Neural progenitor cell (in vitro differentiated cells): ENCODE results near the gene DENND5A. TPM values are rescaled to one million over a fixed set of nuclear protein-coding genes. Genes with fewer than 3 reads are reported as not detected.
"Not testable (repeated sequence)": the region's sequence is repeated elsewhere in the genome, so short reads cannot be mapped to it uniquely, and the experiment has no call there.

Experiments
- DNase-seq: peaks from one replicate; pipeline ENCODE4 v3.0.0-alpha.2; 2016; ENCODE audit warnings: low spot score
- H2AFZ ChIP-seq: fragments of 200-600 bp; sonication (generic); replicated peaks from 2 replicates; pipeline ENCODE4 v1.6.1; 2016; ENCODE audit warnings: antibody characterized with exemption
- H3F3A ChIP-seq: fragments of 200-600 bp; sonication (generic); 2 replicates; pipeline ENCODE4 v1.6.1; 2016; ENCODE audit warnings: antibody characterized with exemption, low read depth
- H3K27ac ChIP-seq: fragments of 200-600 bp; sonication (generic); 2 replicates; pipeline ENCODE4 v1.5.1; 2016; ENCODE audit warnings: mild to moderate bottlenecking
- H3K27me3 ChIP-seq: fragments of 200-600 bp; sonication (generic); 2 replicates; pipeline ENCODE4 v1.6.1; 2016; ENCODE audit warnings: mild to moderate bottlenecking, moderate library complexity
- H3K36me3 ChIP-seq: fragments of 200-600 bp; sonication (generic); 2 replicates; pipeline ENCODE4 v1.5.1; 2016
- H3K4me1 ChIP-seq: fragments of 200-600 bp; sonication (generic); 2 replicates; pipeline ENCODE4 v1.6.1; 2016; ENCODE audit warnings: mixed run types
- H3K4me2 ChIP-seq: fragments of 200-600 bp; sonication (generic); 2 replicates; pipeline ENCODE4 v1.6.1; 2016
- H3K4me3 ChIP-seq: fragments of 200-600 bp; sonication (generic); 2 replicates; pipeline ENCODE4 v1.5.1; 2016
- H3K79me2 ChIP-seq: fragments of 200-600 bp; sonication (generic); 2 replicates; pipeline ENCODE4 v1.6.1; 2016; ENCODE audit warnings: low read depth
- H3K9ac ChIP-seq: fragments of 200-600 bp; sonication (generic); 2 replicates; pipeline ENCODE4 v1.6.1; 2016
- H3K9me3 ChIP-seq: fragments of 200-600 bp; sonication (generic); 2 replicates; pipeline ENCODE4 v1.5.1; 2016; ENCODE audit warnings: low read depth
- H4K20me1 ChIP-seq: fragments of 200-600 bp; sonication (generic); 2 replicates; pipeline ENCODE4 v1.6.1; 2016; ENCODE audit warnings: low read depth
- H3K27ac Mint-ChIP-seq: 3 replicates; pipeline ENCODE4 v1.8.0; 2021; ENCODE audit warnings: mixed read lengths
- H3K27me3 Mint-ChIP-seq: 2 replicates; pipeline ENCODE4 v1.8.0; 2022; ENCODE audit warnings: low read depth, mild to moderate bottlenecking, inconsistent platforms, moderate library complexity, mixed read lengths; ENCODE audit not compliant: insufficient read depth
- H3K36me3 Mint-ChIP-seq: 3 replicates; pipeline ENCODE4 v1.8.0; 2021; ENCODE audit warnings: mixed read lengths
- H3K4me1 Mint-ChIP-seq: 3 replicates; pipeline ENCODE4 v1.8.0; 2021; ENCODE audit warnings: mixed read lengths
- H3K4me3 Mint-ChIP-seq: 3 replicates; pipeline ENCODE4 v1.8.0; 2021; ENCODE audit warnings: mild to moderate bottlenecking, moderate library complexity, mixed read lengths
- H3K9me3 Mint-ChIP-seq: 3 replicates; pipeline ENCODE4 v1.8.0; 2020; ENCODE audit warnings: mixed read lengths
- EZH2 ChIP-seq: fragments of 200-600 bp; sonication (generic); IDR thresholded peaks from 2 replicates; pipeline ENCODE4 v1.6.1; 2017; ENCODE audit warnings: antibody characterized with exemption, mild to moderate bottlenecking, moderate library complexity
- EZH2phosphoT487 ChIP-seq: fragments of 200-600 bp; sonication (generic); IDR thresholded peaks from 2 replicates; pipeline ENCODE4 v1.6.1; 2017; ENCODE audit warnings: antibody characterized with exemption
- total RNA-seq: library from RNA; depleted of rRNA; stranded (reverse); fragments of >200 nt; gene quantifications from 2 replicates; pipeline ENCODE4 v1.2.3, GENCODE V29; 2015; ENCODE audit warnings: low replicate concordance
- TF ChIP-seq, protein P1 (sequence below): fragments of 200-600 bp; sonication (generic); IDR thresholded peaks from 2 replicates; pipeline ENCODE4 v1.5.1; 2017; ENCODE audit warnings: antibody characterized with exemption, mild to moderate bottlenecking

DENND5A gene
- total RNA-seq, 1 donor from 2014 or later: 142 TPM

DNA sequence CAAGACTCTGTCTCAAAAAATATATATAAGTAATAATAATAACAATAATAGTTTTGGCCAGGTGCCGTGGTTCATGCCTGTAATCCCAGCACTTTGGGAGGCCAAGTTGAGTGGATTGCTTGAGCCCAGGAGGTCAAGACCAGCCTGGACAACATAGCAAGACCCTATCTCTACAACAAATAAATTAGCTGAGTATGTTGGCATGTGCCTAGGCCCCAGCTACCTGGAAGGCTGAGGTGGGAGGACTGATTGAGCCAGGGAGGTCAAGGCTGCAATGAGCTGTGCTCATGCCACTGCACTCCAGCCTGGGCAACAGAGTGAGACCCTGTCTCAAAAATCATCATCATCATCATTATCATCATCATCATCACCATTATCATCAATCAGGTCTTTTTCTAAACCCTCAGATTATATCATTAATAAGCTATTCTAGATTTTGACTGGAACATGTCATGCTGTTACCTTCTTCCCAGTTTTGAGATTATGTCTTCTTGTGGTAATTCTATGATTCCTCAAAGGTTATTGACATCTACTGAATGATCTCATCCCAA lies 39.3 kb downstream of the DENND5A start:
- no peak overlapping the region for H3K4me2 ChIP-seq
- H2AFZ ChIP-seq: no peak overlapping the region
- H3K4me1 ChIP-seq: peaks cover 27% of the 10 kb centered on the region
- H3K36me3 ChIP-seq: no peaks in the 10 kb centered on the region
- H3F3A ChIP-seq: peaks cover 32% of the 10 kb centered on the region
- peaks cover 2% of the 10 kb centered on the region for H3K27me3 Mint-ChIP-seq
- peaks cover 99% of the 10 kb centered on the region for H3K79me2 ChIP-seq
- H3K4me3 Mint-ChIP-seq: no peak overlapping the region
- no peaks in the 10 kb centered on the region for H3K27me3 ChIP-seq
- no peak overlapping the region for H3K27ac ChIP-seq
- H3K4me3 ChIP-seq: no peak overlapping the region
- peaks cover 16% of the 10 kb centered on the region for H3K4me1 Mint-ChIP-seq
- no peak for DNase-seq
- no peak overlapping the region for H3K27ac Mint-ChIP-seq
- no peaks in the 10 kb centered on the region for H3K9me3 Mint-ChIP-seq
- peaks cover 14% of the 10 kb centered on the region for H3K36me3 Mint-ChIP-seq
- no peaks in the 10 kb centered on the region for H3K9me3 ChIP-seq
- H3K9ac ChIP-seq: no peak overlapping the region
- H4K20me1 ChIP-seq: peaks cover 64% of the 10 kb centered on the region
- TF ChIP-seq, protein P1, sequence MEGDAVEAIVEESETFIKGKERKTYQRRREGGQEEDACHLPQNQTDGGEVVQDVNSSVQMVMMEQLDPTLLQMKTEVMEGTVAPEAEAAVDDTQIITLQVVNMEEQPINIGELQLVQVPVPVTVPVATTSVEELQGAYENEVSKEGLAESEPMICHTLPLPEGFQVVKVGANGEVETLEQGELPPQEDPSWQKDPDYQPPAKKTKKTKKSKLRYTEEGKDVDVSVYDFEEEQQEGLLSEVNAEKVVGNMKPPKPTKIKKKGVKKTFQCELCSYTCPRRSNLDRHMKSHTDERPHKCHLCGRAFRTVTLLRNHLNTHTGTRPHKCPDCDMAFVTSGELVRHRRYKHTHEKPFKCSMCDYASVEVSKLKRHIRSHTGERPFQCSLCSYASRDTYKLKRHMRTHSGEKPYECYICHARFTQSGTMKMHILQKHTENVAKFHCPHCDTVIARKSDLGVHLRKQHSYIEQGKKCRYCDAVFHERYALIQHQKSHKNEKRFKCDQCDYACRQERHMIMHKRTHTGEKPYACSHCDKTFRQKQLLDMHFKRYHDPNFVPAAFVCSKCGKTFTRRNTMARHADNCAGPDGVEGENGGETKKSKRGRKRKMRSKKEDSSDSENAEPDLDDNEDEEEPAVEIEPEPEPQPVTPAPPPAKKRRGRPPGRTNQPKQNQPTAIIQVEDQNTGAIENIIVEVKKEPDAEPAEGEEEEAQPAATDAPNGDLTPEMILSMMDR: no peak
- TF ChIP-seq EZH2 (no peak), EZH2phosphoT487 (no peak)

GRCh38 chr11:9222654-9223053 lies 42.5 kb downstream of the DENND5A start:
- no peaks in the 10 kb centered on the region for H3K9me3 ChIP-seq
- Mint-ChIP-seq H3K36me3 (peaks cover 14% of the 10 kb centered on the region), H3K27me3 (peaks cover 6% of the 10 kb centered on the region), H3K4me1 (no peaks in the 10 kb centered on the region), H3K9me3 (peaks cover 3% of the 10 kb centered on the region), H3K27ac (no peak overlapping the region), H3K4me3 (no peak overlapping the region)
- H3K9ac ChIP-seq: no peak overlapping the region
- no peak overlapping the region for H2AFZ ChIP-seq
- peaks cover 43% of the 10 kb centered on the region for H4K20me1 ChIP-seq
- H3K36me3 ChIP-seq: no peaks in the 10 kb centered on the region
- no peak for DNase-seq
- H3K4me1 ChIP-seq: peaks cover 3% of the 10 kb centered on the region
- H3F3A ChIP-seq: peaks cover 6% of the 10 kb centered on the region
- no peaks in the 10 kb centered on the region for H3K27me3 ChIP-seq
- TF ChIP-seq, protein P1: no peak
- TF ChIP-seq EZH2: no peak
- no peak for TF ChIP-seq EZH2phosphoT487
- H3K79me2 ChIP-seq: peaks cover 100% of the 10 kb centered on the region
- H3K4me3 ChIP-seq: no peak overlapping the region
- H3K27ac ChIP-seq: peak overlapping the region; percentile 83
- H3K4me2 ChIP-seq: no peak overlapping the region

GRCh38 chr11:9220853-9221252 lies 44.3 kb downstream of the DENND5A start:
- H3K36me3 ChIP-seq, DNase-seq, H3K9me3 ChIP-seq, H3K4me2 ChIP-seq, H3K9me3 Mint-ChIP-seq, H3K4me3 ChIP-seq, H3K27ac ChIP-seq, H3K27ac Mint-ChIP-seq, H3K4me1 ChIP-seq, H3K36me3 Mint-ChIP-seq, H3K27me3 ChIP-seq, H3K27me3 Mint-ChIP-seq, H3K9ac ChIP-seq, H3K4me1 Mint-ChIP-seq, H2AFZ ChIP-seq, H3K4me3 Mint-ChIP-seq: not testable (repeated sequence)
- peaks cover 100% of the 10 kb centered on the region for H3K79me2 ChIP-seq
- peaks cover 15% of the 10 kb centered on the region for H3F3A ChIP-seq
- peaks cover 50% of the 10 kb centered on the region for H4K20me1 ChIP-seq

DNA sequence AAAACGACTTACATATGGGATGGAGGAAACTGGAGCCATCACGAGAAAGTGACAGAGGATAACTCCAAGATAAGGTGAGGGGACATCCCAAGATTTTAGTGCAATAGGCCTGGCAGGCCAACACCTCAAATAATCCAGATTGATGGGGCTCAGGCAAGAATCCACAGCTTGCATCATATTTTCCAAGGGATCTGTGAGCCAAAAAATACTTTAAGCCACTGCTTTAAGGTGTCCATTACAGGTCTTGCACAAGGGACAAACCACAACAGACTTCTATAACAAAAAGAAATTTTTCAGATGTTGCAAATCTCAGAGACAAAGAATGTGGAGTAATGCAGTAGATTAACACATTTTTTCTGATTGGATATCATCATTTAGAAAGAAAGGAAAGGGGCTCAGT lies 45.6 kb downstream of the DENND5A start:
- TF ChIP-seq EZH2 (no peak), EZH2phosphoT487 (no peak)
- TF ChIP-seq, protein P1: no peak
- Histone ChIP-seq H3K4me2 (no peak overlapping the region), H3K79me2 (peaks cover 100% of the 10 kb centered on the region)

More for the DNA sequence above, 45.6 kb downstream of the DENND5A start:
- no peaks in the 10 kb centered on the region for H3K9me3 ChIP-seq
- H3K27me3 Mint-ChIP-seq: peaks cover 6% of the 10 kb centered on the region
- H3K9me3 Mint-ChIP-seq: peaks cover 3% of the 10 kb centered on the region
- no peak overlapping the region for H3K4me3 ChIP-seq
- peaks cover 16% of the 10 kb centered on the region for H3F3A ChIP-seq
- no peak overlapping the region for H3K9ac ChIP-seq
- peaks cover 6% of the 10 kb centered on the region for H3K4me1 Mint-ChIP-seq
- H3K27me3 ChIP-seq: no peaks in the 10 kb centered on the region
- H2AFZ ChIP-seq: no peak overlapping the region
- H3K36me3 Mint-ChIP-seq: peaks cover 4% of the 10 kb centered on the region
- H3K4me3 Mint-ChIP-seq: no peak overlapping the region
- no peak overlapping the region for H3K27ac ChIP-seq
- no peak for DNase-seq
- H3K4me1 ChIP-seq: peaks cover 8% of the 10 kb centered on the region
- no peaks in the 10 kb centered on the region for H3K36me3 ChIP-seq
- no peak overlapping the region for H3K27ac Mint-ChIP-seq
- peaks cover 58% of the 10 kb centered on the region for H4K20me1 ChIP-seq
